ENCODE data around the gene PARM1.

- TF ChIP-seq CTCF (conservative IDR thresholded peaks at IDR 0.05 in 1 of 2, IDR thresholded peaks at IDR 0.05 in 1 of 2; ENCODE audit: extremely low read depth in 1 of 2, insufficient read depth in 1 of 2, low read depth in 1 of 2, low read length in 2 of 2) (no peak), EZH2 (IDR thresholded peaks at IDR 0.05; ENCODE audit: borderline replicate concordance, low read length) (no peak)
Measured at GRCh38 chr4:75048208-75048879, 115.4 kb downstream of the PARM1 start.
